Measurements from ENCODE around the gene DCUN1D1. TPM values are rescaled to one million over a fixed set of nuclear protein-coding genes. Genes with fewer than 3 reads are reported as not detected.

DCUN1D1 gene
- total RNA-seq, 2 donors from 2014 or later, result 14.2 to 23.5 TPM

GRCh38 chr3:182925944-182926337, 54.4 kb downstream of the DCUN1D1 start:
- H3K4me3 ChIP-seq, result no peak overlapping the region
- peaks cover 0 to 4% of the 10 kb centered on the region in 2 donors for H3K4me1 ChIP-seq
- DNase-seq (ENCODE audit: low spot score), result no peak
- H3K27ac ChIP-seq, result peak overlapping the region; percentile 0 to 26
- no peaks in the 10 kb centered on the region for H3K36me3 ChIP-seq
- no peaks in the 10 kb centered on the region for H3K9me3 ChIP-seq
- TF ChIP-seq, protein P1, sequence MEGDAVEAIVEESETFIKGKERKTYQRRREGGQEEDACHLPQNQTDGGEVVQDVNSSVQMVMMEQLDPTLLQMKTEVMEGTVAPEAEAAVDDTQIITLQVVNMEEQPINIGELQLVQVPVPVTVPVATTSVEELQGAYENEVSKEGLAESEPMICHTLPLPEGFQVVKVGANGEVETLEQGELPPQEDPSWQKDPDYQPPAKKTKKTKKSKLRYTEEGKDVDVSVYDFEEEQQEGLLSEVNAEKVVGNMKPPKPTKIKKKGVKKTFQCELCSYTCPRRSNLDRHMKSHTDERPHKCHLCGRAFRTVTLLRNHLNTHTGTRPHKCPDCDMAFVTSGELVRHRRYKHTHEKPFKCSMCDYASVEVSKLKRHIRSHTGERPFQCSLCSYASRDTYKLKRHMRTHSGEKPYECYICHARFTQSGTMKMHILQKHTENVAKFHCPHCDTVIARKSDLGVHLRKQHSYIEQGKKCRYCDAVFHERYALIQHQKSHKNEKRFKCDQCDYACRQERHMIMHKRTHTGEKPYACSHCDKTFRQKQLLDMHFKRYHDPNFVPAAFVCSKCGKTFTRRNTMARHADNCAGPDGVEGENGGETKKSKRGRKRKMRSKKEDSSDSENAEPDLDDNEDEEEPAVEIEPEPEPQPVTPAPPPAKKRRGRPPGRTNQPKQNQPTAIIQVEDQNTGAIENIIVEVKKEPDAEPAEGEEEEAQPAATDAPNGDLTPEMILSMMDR (IDR thresholded peaks at IDR 0.05), result no peak
- H3K27me3 ChIP-seq, result no peaks in the 10 kb centered on the region

DNA sequence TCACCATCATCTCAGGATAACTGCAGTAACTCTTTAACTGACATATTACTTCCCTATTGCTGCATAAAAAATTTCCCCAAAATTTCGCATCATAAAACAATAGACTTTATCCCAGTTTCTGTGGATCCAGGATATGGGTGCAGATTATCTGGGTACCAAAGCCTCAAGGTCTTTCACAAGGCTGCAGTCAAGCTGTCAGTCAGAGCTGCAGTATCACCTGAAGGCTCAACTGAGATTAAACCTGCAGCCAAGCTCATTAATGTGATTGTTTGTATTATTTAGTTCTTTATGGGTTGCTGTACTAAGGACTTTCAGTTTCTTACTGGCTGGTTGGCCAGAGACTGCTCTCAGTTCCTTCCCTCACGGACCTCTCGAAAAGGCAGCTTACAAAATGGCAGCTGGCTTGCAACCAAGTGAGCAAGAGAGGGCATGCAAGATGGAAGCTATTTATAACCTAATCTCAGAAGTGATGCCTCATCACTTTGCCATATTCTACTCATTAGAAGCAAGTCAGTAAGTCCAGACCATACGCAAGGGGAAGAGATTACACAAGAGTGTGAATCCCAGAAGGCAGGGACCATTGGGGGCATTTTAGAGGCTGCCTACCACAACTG, 54.9 kb downstream of the DCUN1D1 start:
- DNase-seq (ENCODE audit: low spot score), result no peak
- Histone ChIP-seq H3K9me3 (no peaks in the 10 kb centered on the region), H3K4me1 (peaks cover 0 to 4% of the 10 kb centered on the region in 2 donors), H3K36me3 (no peaks in the 10 kb centered on the region), H3K27me3 (no peaks in the 10 kb centered on the region), H3K27ac (peak overlapping the region; percentile 0 to 26), H3K4me3 (no peak overlapping the region)
- TF ChIP-seq, protein P1 (IDR thresholded peaks at IDR 0.05), result no peak

GRCh38 chr3:182921665-182922355, 58.5 kb downstream of the DCUN1D1 start:
- Histone ChIP-seq H3K27me3 (no peaks in the 10 kb centered on the region), H3K36me3 (no peaks in the 10 kb centered on the region), H3K27ac (no peak overlapping the region), H3K9me3 (no peaks in the 10 kb centered on the region), H3K4me3 (no peak overlapping the region), H3K4me1 (peaks cover 0 to 4% of the 10 kb centered on the region in 2 donors)
- TF ChIP-seq, protein P1 (IDR thresholded peaks at IDR 0.05), result no peak
- no peak for DNase-seq (ENCODE audit: low spot score)

GRCh38 chr3:182920515-182921084, 59.7 kb downstream of the DCUN1D1 start:
- peaks cover 0 to 4% of the 10 kb centered on the region in 2 donors for H3K4me1 ChIP-seq
- no peak for DNase-seq (ENCODE audit: low spot score)
- no peak overlapping the region for H3K27ac ChIP-seq
- H3K27me3 ChIP-seq, result no peaks in the 10 kb centered on the region
- TF ChIP-seq, protein P1 (IDR thresholded peaks at IDR 0.05), result no peak
- H3K36me3 ChIP-seq, result no peaks in the 10 kb centered on the region
- H3K9me3 ChIP-seq, result no peaks in the 10 kb centered on the region
- H3K4me3 ChIP-seq, result no peak overlapping the region

GRCh38 chr3:182919866-182920357, 60.4 kb downstream of the DCUN1D1 start:
- Histone ChIP-seq H3K27ac (no peak overlapping the region), H3K27me3 (no peaks in the 10 kb centered on the region), H3K36me3 (no peaks in the 10 kb centered on the region), H3K4me1 (no peaks in the 10 kb centered on the region), H3K4me3 (no peak overlapping the region), H3K9me3 (no peaks in the 10 kb centered on the region)
- DNase-seq (ENCODE audit: low spot score), result no peak
- TF ChIP-seq, protein P1 (IDR thresholded peaks at IDR 0.05), result no peak
